Common myeloid progenitor, CD34-positive (primary cell): ENCODE data around the gene FAM20C.

ENCODE experiments used
- CTCF ChIA-PET: fragments of 350-600 bp; sonication (Branson Sonifier 250); formaldehyde crosslinking; loops from one replicate; lab custom pipeline; 2021; ENCODE audit warnings: antibody characterized with exemption; lab: Charles Lee
- POLR2A ChIA-PET: fragments of 350-600 bp; sonication (Branson Sonifier 250); formaldehyde crosslinking; loops from one replicate; lab custom pipeline; 2021; ENCODE audit warnings: antibody characterized with exemption; lab: Charles Lee
- DNase-seq, 3 donors: peaks; one replicate each; pipeline versions ENCODE4 v3.0.0 to v3.0.0-alpha.2; 2013
- H3K27ac ChIP-seq, 2 experiments: 1 replicate in 1 of 2; 2 replicates in 1 of 2; pipeline ENCODE4 v1.7.0; 2013; ENCODE audit warnings: inconsistent platforms in 2 of 2, low read length in 2 of 2, mild to moderate bottlenecking in 2 of 2, low read depth in 1 of 2, moderate library complexity in 1 of 2; ENCODE audit not compliant: severe bottlenecking in 2 of 2, insufficient read depth in 1 of 2, poor library complexity in 1 of 2
- H3K27me3 ChIP-seq, 5 experiments: replicated peaks in 2 of 5; 1 replicate in 3 of 5; 2 replicates in 2 of 5; pipeline versions ENCODE4 v1.6.1 to v1.7.0; 2013; ENCODE audit warnings: low read length in 4 of 5, mild to moderate bottlenecking in 2 of 5, moderate library complexity in 2 of 5, inconsistent platforms in 1 of 5; ENCODE audit not compliant: insufficient read depth in 5 of 5, control insufficient read depth in 4 of 5
- H3K36me3 ChIP-seq, 4 experiments: 1 replicate in 2 of 4; 2 replicates in 2 of 4; pipeline versions ENCODE4 v1.6.1 to v1.7.0; 2013; ENCODE audit warnings: low read length in 3 of 4, control low read depth in 1 of 4, mild to moderate bottlenecking in 1 of 4; ENCODE audit not compliant: control insufficient read depth in 4 of 4, insufficient read depth in 4 of 4
- H3K4me1 ChIP-seq, 4 experiments: 1 replicate in 3 of 4; 2 replicates in 1 of 4; pipeline versions ENCODE4 v1.6.1 to v1.7.1; 2013; ENCODE audit warnings: low read length in 3 of 4, mild to moderate bottlenecking in 3 of 4, control low read depth in 1 of 4, inconsistent platforms in 1 of 4, moderate library complexity in 1 of 4; ENCODE audit not compliant: control insufficient read depth in 4 of 4, insufficient read depth in 4 of 4; ENCODE audit errors: control extremely low read depth in 1 of 4
- H3K4me3 ChIP-seq, 7 experiments: 1 replicate in 4 of 7; 2 replicates in 3 of 7; pipeline versions ENCODE4 v1.5.1 to v1.7.0; 2013; ENCODE audit warnings: mild to moderate bottlenecking in 7 of 7, low read length in 6 of 7, moderate library complexity in 6 of 7, inconsistent platforms in 2 of 7, low read depth in 2 of 7, control low read depth in 1 of 7; ENCODE audit not compliant: insufficient read depth in 4 of 7, control insufficient read depth in 1 of 7; ENCODE audit errors: extremely low read depth in 1 of 7
- H3K9me3 ChIP-seq, 5 experiments: 1 replicate in 4 of 5; 2 replicates in 1 of 5; pipeline versions ENCODE4 v1.6.1 to v1.7.1; 2013; ENCODE audit warnings: low read length in 4 of 5, mild to moderate bottlenecking in 2 of 5, inconsistent platforms in 1 of 5, low read depth in 1 of 5, moderate library complexity in 1 of 5; ENCODE audit not compliant: control insufficient read depth in 4 of 5, insufficient read depth in 2 of 5; ENCODE audit errors: control extremely low read depth in 1 of 5
- WGBS: methylation state at CpG from one replicate; pipeline ENCODE4 v1.1.5; 2013; ENCODE audit not compliant: insufficient coverage; 5-methylcytosine and 5-hydroxymethylcytosine counted together

FAM20C gene

GRCh38 chr7:159370-160270 is 32.8 kb upstream of the FAM20C start:
- 96% methylated on average over 46 of the region's 50 CpGs for WGBS
- CTCF ChIA-PET: no interaction called here
- Histone ChIP-seq H3K27ac (no peak overlapping the region), H3K9me3 (no peaks in the 10 kb centered on the region), H3K4me3 (no peak overlapping the region), H3K36me3 (no peaks in the 10 kb centered on the region), H3K4me1 (peaks cover 0 to 15% (median 3%) of the 10 kb centered on the region in 4 experiments), H3K27me3 (peaks cover 0 to 9% (median 0%) of the 10 kb centered on the region in 5 experiments)
- POLR2A ChIA-PET: interaction anchor here (1.1 kb wide), 1 partner anchor 10 kb away, joined by 3 read pairs; no protein-coding TSS in a partner anchor
- no peak for DNase-seq

GRCh38 chr7:160958-161725 is 31.2 kb upstream of the FAM20C start:
- Histone ChIP-seq H3K4me3 (no peak overlapping the region), H3K36me3 (no peaks in the 10 kb centered on the region), H3K9me3 (no peaks in the 10 kb centered on the region), H3K4me1 (peaks cover 0 to 28% (median 3%) of the 10 kb centered on the region in 4 experiments), H3K27me3 (peaks cover 0 to 9% (median 0%) of the 10 kb centered on the region in 5 experiments), H3K27ac (no peak overlapping the region)
- DNase-seq: no peak
- ChIA-PET POLR2A (no interaction called here), CTCF (interaction anchor here (0.6 kb wide), 1 partner anchor 117 kb away, joined by 3 read pairs; no protein-coding TSS in a partner anchor)
- WGBS: 96% methylated on average over 27 of the region's 27 CpGs

GRCh38 chr7:162632-163297 is 29.6 kb upstream of the FAM20C start:
- H3K4me1 ChIP-seq: peaks cover 1 to 44% (median 18%) of the 10 kb centered on the region in 4 experiments
- ChIA-PET CTCF (interaction anchor here (1.8 kb wide), 1 partner anchor 28 kb away, joined by 3 read pairs; no protein-coding TSS in a partner anchor), POLR2A (no interaction called here)
- no peaks in the 10 kb centered on the region for H3K9me3 ChIP-seq
- no peak for DNase-seq
- H3K36me3 ChIP-seq: no peaks in the 10 kb centered on the region
- WGBS: 95% methylated on average over 21 of the region's 21 CpGs
- no peak overlapping the region for H3K27ac ChIP-seq
- H3K4me3 ChIP-seq: no peak overlapping the region
- peaks cover 0 to 9% (median 0%) of the 10 kb centered on the region in 5 experiments for H3K27me3 ChIP-seq

- 95% methylated on average over 9 of the region's 12 CpGs for WGBS
- H3K4me1 ChIP-seq: peaks cover 1 to 44% (median 20%) of the 10 kb centered on the region in 4 experiments
- no peak for DNase-seq
- POLR2A ChIA-PET: no interaction called here
- peaks cover 0 to 9% (median 0%) of the 10 kb centered on the region in 5 experiments for H3K27me3 ChIP-seq
- no peak overlapping the region for H3K27ac ChIP-seq
- H3K9me3 ChIP-seq: no peaks in the 10 kb centered on the region
- CTCF ChIA-PET: interaction anchor here (1.8 kb wide), 1 partner anchor 28 kb away, joined by 3 read pairs; no protein-coding TSS in a partner anchor
- no peaks in the 10 kb centered on the region for H3K36me3 ChIP-seq
- H3K4me3 ChIP-seq: no peak overlapping the region
These were observed 29.1 kb upstream of the FAM20C start for GRCh38 chr7:163298-163695.

GRCh38 chr7:163971-164881 is 28.1 kb upstream of the FAM20C start:
- POLR2A ChIA-PET: no interaction called here
- Histone ChIP-seq H3K36me3 (no peaks in the 10 kb centered on the region), H3K4me3 (no peak overlapping the region), H3K27ac (no peak overlapping the region), H3K4me1 (peaks cover 1 to 44% (median 20%) of the 10 kb centered on the region in 4 experiments), H3K9me3 (no peaks in the 10 kb centered on the region), H3K27me3 (peaks cover 0 to 9% (median 0%) of the 10 kb centered on the region in 5 experiments)
- WGBS: 76% methylated on average over 20 of the region's 34 CpGs
- peak in 2 of 3 donors; percentile 54 to 62 for DNase-seq
- CTCF ChIA-PET: interaction anchor here (1.8 kb wide), 1 partner anchor 29 kb away, joined by 3 read pairs; no protein-coding TSS in a partner anchor
